ENCODE data around the gene LRMDA.

DNA sequence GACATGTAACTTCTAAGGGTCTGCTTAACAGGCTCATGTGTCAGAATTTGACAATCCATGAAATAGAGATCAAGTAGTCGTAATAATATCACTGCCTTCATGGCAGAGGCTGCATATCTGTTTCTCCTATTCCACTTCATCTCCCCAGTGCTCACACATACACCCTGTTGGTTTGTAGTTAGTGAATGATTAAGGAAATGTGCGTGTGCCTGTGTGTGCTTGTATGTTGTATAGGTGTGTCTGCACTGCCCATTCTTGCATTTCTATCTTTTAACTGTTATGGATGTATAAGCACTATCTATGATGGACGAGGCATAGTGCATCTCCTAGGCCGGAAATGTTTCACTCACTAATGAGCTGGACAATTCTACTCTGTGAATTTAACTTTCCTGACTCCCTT, 985.2 kb downstream of the LRMDA start:
- TF ChIP-seq, protein P1, sequence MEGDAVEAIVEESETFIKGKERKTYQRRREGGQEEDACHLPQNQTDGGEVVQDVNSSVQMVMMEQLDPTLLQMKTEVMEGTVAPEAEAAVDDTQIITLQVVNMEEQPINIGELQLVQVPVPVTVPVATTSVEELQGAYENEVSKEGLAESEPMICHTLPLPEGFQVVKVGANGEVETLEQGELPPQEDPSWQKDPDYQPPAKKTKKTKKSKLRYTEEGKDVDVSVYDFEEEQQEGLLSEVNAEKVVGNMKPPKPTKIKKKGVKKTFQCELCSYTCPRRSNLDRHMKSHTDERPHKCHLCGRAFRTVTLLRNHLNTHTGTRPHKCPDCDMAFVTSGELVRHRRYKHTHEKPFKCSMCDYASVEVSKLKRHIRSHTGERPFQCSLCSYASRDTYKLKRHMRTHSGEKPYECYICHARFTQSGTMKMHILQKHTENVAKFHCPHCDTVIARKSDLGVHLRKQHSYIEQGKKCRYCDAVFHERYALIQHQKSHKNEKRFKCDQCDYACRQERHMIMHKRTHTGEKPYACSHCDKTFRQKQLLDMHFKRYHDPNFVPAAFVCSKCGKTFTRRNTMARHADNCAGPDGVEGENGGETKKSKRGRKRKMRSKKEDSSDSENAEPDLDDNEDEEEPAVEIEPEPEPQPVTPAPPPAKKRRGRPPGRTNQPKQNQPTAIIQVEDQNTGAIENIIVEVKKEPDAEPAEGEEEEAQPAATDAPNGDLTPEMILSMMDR (IDR thresholded peaks at IDR 0.05), result no peak
- TF ChIP-seq POLR2A (IDR thresholded peaks at IDR 0.05), result no peak
